Activated CD8-positive, alpha-beta memory T cell treated with anti-CD3 and anti-CD28 coated beads, Interleukin-2, amount 50 U/mL, for 24 hours (primary cell): Measurements from ENCODE around the gene RAB40C.
"Not testable (repeated sequence)": the region's sequence is repeated elsewhere in the genome, so short reads cannot be mapped to it uniquely, and the experiment has no call there.

Source experiments
- DNase-seq: peaks from one replicate; pipeline ENCODE4 v3.0.0-alpha.2; 2020; ENCODE audit errors: extremely low read depth

The RAB40C gene

GRCh38 chr16:590815-591200, 942 bp downstream of the RAB40C start:
- no peak for DNase-seq

DNA sequence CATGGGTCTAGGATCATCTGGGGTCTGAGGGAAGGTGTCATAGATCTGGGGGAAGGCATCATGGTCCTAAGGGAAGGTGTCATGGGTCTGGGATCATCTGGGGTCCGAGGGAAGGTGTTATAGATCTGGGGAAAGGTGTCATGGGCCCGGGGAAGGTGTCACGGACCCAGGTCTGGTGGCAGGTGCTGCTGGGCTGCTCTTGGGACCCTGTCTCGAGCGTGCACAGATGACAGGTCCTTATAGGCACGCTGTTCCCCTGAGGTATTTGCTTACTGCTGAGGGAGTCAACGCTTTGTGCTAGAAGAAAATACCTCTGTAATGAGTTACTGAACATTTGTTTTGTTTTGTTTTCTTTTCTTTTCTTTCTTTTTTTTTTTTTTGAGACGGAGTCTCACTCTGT, 1.4 kb downstream of the RAB40C start:
- DNase-seq, result no peak

DNA sequence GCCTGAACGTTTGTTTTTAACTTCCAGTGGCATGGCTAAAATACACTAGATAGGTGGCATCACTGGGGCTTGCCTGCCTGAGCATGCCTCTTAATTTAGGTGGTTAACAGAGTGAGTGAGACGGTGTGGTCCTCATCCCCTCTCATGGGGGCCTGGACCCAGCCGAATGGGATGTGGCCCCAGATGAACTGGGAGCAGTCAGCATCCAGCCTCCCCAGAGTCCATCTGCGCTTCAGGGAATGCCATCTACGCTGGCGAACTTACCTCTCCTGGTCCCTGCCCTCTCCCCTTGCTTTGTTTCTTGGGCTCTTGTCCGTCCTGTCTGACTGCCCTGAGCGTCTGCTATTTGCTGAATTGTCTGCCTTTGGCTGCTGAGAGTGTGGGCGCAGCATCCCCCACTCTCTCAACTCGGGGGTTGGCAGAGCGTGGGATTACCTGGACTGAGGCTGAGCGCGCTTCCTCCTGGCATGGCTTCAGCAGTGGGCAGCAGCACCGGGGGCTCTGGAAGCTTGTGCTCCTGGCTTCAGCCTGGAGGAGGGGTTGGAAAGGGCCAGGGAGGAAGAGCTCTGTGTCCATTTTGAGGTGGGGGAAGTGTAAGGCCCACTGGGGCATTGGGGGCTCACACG, 2.1 kb downstream of the RAB40C start:
- no peak for DNase-seq

GRCh38 chr16:592518-593306, 2.8 kb downstream of the RAB40C start:
- no peak for DNase-seq

DNA sequence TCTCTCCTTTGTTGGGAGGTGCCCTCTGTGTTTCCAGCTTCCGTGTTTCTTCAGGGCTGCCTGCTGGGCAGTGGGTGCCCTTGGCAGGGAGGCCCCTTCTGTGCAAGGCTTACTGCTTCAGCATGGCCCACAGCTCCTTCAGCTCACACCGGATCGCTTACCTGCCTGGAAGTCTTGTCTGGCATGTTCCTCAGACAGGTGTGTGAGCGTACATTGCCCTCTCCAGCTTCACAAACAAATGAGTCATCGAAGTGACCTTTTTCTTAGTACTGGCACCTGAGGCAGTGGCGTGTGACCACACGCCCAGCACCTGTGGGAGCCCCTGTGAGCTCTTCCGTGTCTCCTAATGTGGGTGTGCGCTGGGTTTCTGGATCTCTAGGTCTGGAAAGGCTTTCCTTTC, 3.5 kb downstream of the RAB40C start:
- no peak for DNase-seq

- no peak for DNase-seq
These were observed 3.9 kb downstream of the RAB40C start for GRCh38 chr16:593807-594206.

- DNase-seq, result no peak
These were observed 5.2 kb downstream of the RAB40C start for GRCh38 chr16:595094-595528.

GRCh38 chr16:595942-596735, 6.3 kb downstream of the RAB40C start:
- no peak for DNase-seq

DNA sequence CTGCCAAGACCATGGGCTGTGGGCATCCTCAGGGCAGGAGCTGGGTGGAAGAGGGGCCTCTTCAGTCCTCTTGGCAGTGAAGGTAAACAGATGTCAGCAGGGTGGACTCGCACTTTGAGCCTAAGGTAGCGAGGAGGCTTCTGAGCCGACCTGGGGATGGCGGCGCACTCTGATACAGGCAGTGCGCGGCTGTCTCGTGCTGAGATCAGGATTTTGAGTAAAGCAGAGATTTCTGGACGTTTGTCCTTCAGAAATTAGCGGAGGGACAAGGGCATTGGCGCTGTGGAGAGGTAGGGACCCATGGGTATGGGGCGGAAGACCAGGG, 6.8 kb downstream of the RAB40C start:
- no peak for DNase-seq

- DNase-seq, result not testable (repeated sequence)
These were observed 7.8 kb downstream of the RAB40C start for GRCh38 chr16:597655-598054.

DNA sequence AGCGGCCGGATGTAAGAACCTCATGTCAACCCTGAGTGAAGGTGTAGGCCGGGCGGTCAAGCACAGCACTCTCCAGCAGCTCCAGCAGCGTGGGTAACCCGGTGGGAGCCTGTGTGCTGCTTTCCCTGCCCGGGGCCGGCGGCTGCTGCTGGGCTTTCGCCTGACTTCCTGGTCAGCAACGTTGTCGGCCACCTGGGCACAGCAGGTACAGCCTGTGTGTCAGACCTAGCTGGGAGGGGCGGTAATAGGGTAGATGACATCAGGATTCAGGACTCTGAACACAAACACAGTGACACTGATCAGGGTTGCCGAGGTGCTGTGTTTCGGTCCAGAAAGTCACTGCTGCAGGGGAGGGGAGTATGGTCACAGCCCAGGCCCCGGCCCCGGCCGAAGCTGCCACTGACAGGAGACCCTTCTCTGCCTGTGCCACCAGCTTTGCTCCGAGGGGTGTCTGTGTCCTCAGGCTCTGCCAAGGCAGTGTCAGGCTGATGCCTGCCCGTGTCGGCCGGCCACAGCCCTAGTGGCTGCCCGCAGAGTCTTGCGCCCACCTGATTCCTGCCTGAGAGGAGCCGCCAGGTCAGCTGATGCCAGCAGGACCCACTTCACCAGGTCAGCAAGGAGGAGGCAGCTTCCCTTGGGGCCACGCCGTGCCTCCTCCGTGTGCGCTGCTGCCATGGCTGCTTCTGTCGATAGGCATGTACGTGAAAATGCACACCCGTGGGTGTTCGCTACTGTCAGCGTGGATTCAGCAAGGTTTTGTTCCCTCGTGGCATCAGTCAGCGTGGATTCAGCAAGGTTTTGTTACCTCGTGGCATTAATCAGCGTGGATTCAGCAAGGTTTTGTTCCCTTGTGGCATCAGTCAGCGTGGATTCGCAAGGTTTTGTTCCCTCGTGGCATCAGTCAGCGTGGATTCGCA, 9.2 kb downstream of the RAB40C start:
- no peak for DNase-seq

DNA sequence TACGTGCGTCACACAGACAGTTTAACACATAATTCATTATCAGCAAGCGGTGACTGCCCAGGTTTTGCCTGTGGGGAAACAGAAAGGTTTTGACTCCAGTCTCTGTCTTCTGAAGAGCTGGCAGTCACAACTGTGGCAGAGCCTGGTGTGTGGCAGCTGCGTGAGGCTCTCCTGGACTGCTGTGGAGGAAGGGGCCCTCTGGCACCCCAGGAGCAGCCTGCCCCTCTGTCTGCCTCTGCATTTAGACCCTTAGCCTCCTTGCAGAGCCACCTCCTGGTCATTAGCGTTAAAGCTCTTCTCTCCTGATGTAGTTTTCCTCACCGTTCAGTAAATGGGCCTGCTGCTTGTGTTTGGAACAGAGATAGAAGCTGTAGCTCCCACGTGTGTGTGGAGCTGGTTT, 10.9 kb downstream of the RAB40C start:
- no peak for DNase-seq

DNA sequence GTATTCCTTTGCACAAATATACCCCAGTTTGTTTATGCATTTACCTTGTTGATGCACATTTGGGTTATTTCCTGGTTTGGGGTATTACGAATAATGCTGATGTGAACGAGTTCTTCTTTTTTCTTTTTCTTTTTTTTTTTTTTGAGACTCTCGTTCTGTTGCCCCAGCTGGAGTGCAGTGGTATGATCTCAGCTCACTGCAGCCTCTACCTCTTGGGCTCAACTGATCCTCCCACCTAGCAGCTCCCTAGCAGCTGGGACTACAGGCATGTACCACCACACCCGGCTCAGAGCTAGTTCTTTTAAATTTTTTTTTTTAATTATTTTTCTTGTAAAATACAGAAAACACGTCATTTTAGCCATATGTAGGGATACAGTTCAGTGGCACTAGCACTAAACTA, 14.1 kb downstream of the RAB40C start:
- DNase-seq, result no peak

DNA sequence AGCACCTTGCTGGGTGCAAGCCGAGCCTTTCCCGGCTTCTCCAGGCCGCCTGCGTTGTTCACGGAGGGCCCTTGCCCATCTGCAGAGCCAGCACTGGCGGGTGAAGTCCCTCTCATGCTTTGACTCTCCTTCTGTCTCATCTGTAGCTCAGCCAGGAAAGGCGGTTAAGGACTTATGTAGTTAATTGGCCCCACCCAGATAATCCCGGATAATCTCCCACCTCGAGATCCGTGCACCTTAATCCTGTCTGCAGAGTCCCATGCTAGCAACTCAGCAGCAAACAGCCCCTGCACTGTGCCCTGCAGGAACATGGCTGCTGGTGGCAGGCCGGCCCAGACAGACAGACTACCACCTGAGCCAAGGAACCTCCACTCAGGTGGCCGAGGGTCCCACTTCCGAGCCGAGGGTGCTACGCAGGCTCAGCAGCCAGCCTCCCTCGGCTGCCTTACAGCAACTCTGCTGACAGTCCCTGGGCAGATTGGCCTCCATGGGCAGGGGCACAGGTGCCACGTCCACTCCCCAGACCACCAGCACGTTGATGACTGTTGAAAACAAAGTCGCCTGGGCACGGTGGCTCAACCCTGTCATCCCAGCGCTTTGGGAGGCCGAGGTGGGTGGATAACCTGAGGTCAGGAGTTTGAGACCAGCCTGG, 16.9 kb downstream of the RAB40C start:
- DNase-seq, result no peak

DNA sequence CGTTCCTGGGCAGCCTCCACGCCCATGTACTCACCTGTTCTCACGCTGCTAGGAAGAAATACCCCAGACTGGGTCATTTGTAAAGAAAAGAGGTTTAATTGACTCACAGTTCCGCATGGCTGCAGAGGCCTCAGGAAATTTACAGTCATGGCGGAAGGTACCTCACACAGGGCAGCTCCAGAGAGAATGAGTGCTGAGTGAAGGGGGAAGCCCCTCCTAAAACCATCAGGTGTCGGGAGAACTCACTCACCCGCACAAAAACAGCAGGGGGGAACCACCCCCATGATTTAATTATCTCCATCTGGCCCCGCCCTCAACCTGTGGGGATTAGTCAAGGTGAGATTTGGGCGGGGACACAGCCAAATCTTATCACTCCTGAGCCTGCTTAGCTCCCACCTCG, 18.2 kb downstream of the RAB40C start:
- DNase-seq, result no peak

DNA sequence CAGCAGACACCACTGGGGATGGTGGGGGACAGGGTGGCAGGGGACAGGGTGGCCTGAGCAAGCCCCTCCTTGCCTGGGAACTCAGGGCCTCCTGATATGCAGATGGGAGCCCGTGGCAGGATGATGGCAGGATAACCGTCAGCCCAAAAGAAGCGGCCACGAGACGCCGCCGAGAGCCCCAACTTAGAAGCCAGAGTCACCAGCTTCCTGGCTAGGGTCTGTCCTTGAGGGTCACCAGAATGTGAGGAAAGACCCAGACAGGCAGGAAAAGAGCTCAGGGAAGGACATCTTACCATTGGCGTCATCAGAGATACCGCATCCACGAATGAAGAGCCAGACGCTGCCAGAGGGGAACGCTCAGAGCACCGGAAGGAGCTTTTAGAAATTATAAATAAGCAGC, 19.4 kb downstream of the RAB40C start:
- DNase-seq, result no peak

GRCh38 chr16:609984-610383, 20.1 kb downstream of the RAB40C start:
- no peak for DNase-seq

- no peak for DNase-seq
These were observed 20.9 kb downstream of the RAB40C start for GRCh38 chr16:610513-611381.

DNA sequence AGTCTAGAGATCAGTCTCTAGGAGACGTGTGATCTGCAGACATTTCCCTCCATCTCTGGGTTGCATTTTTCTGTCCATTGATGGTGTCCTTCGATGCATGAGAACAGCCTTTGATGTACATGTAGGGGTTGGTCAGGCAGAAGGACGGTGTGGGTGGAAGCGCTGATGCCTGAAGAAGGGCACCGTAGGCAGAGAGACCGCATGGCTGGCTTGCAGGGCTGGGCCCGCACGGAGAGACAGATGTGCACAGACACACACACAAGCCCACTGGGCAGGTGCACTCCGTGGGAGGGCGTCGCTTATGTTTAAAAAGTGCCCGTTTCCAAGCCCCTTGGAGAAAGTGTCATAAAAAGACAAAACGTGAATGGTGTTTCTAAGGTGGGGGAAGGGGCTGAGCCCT, 25.3 kb downstream of the RAB40C start:
- no peak for DNase-seq
